CD4-positive, alpha-beta T cell treated with Interleukin-17A for 4 hours (primary cell): Measurements from ENCODE around the gene METTL8.
"Not testable (repeated sequence)": the region's sequence is repeated elsewhere in the genome, so short reads cannot be mapped to it uniquely, and the experiment has no call there.

Experiments
- DNase-seq: peaks from one replicate; pipeline ENCODE4 v3.0.0-alpha.2; 2020; ENCODE audit warnings: mixed read lengths

Gene METTL8

GRCh38 chr2:171394164-171394740 lies 39.5 kb downstream of the METTL8 start:
- DNase-seq, result no peak

- DNase-seq, result no peak
Observed at GRCh38 chr2:171393487-171393886, 40.3 kb downstream of the METTL8 start.

- DNase-seq, result no peak
Observed at GRCh38 chr2:171391532-171391931, 42.3 kb downstream of the METTL8 start.

- DNase-seq, result no peak
Observed at GRCh38 chr2:171390941-171391516, 42.8 kb downstream of the METTL8 start.

GRCh38 chr2:171389780-171390179 lies 44.0 kb downstream of the METTL8 start:
- no peak for DNase-seq

- no peak for DNase-seq
Observed at GRCh38 chr2:171389325-171389724, 44.5 kb downstream of the METTL8 start.

GRCh38 chr2:171387052-171387451 lies 46.7 kb downstream of the METTL8 start:
- no peak for DNase-seq

GRCh38 chr2:171386627-171387026 lies 47.2 kb downstream of the METTL8 start:
- DNase-seq, result no peak

- no peak for DNase-seq
Observed at GRCh38 chr2:171383134-171383533, 50.7 kb downstream of the METTL8 start.

- DNase-seq, result not testable (repeated sequence)
Observed at GRCh38 chr2:171382175-171382574, 51.6 kb downstream of the METTL8 start.

- not testable (repeated sequence) for DNase-seq
Observed at GRCh38 chr2:171377852-171378251, 55.9 kb downstream of the METTL8 start.

- no peak for DNase-seq
Observed at GRCh38 chr2:171367692-171368091, 66.1 kb downstream of the METTL8 start.

- no peak for DNase-seq
Observed at GRCh38 chr2:171365778-171366177, 68.0 kb downstream of the METTL8 start.

GRCh38 chr2:171365232-171365631 lies 68.6 kb downstream of the METTL8 start:
- no peak for DNase-seq

GRCh38 chr2:171362396-171362795 lies 71.4 kb downstream of the METTL8 start:
- DNase-seq, result no peak

GRCh38 chr2:171360905-171361304 lies 72.9 kb downstream of the METTL8 start:
- no peak for DNase-seq

- DNase-seq, result not testable (repeated sequence)
Observed at GRCh38 chr2:171353746-171354145, 80.0 kb downstream of the METTL8 start.

GRCh38 chr2:171348056-171348455 lies 85.7 kb downstream of the METTL8 start:
- DNase-seq, result no peak

- no peak for DNase-seq
Observed at GRCh38 chr2:171347591-171348032, 86.2 kb downstream of the METTL8 start.

GRCh38 chr2:171346723-171347557 lies 86.8 kb downstream of the METTL8 start:
- no peak for DNase-seq

GRCh38 chr2:171345971-171346722 lies 87.6 kb downstream of the METTL8 start:
- no peak for DNase-seq

- no peak for DNase-seq
Observed at GRCh38 chr2:171344182-171344581, 89.6 kb downstream of the METTL8 start.

GRCh38 chr2:171342067-171342413 lies 91.8 kb downstream of the METTL8 start:
- DNase-seq, result no peak
